H1 (cell line): ENCODE measurements around the gene MCM3AP. TPM values are rescaled to one million over a fixed set of nuclear protein-coding genes. Genes with fewer than 3 reads are reported as not detected.

Experiments used
- CTCF ChIA-PET: fragments of 300-600 bp; sonication (Branson Sonifier 250); formaldehyde crosslinking; loops from one replicate; lab custom pipeline; 2021; ENCODE audit not compliant: partially characterized antibody; lab: Charles Lee
- POLR2A ChIA-PET: fragments of 300-600 bp; sonication (Branson Sonifier 250); formaldehyde crosslinking; loops from one replicate; lab custom pipeline; 2021; ENCODE audit warnings: inconsistent platforms; ENCODE audit not compliant: partially characterized antibody; lab: Charles Lee
- DNase-seq, 2 experiments: peaks; one replicate each; pipeline versions ENCODE4 v3.0.0 to v3.0.0-alpha.2; 2010 to 2022; ENCODE audit warnings: low spot score in 2 of 2, low read depth in 1 of 2, mixed read lengths in 1 of 2
- FAIRE-seq: peaks from 2 replicates; lab custom pipeline; 2011; peaks lifted over from hg19 to GRCh38; lab: Jason Lieb, UNC
- H2AFZ ChIP-seq: 2 replicates; pipeline ENCODE4 v1.8.1; 2012; ENCODE audit warnings: low read length, inconsistent platforms
- H2AK5ac ChIP-seq: 2 replicates; pipeline ENCODE4 v1.6.1; 2013; ENCODE audit warnings: low read depth, low read length
- H2BK120ac ChIP-seq: replicated peaks from 2 replicates; pipeline ENCODE3; 2013; ENCODE audit warnings: low read depth, low read length, inconsistent platforms
- H2BK12ac ChIP-seq: 2 replicates; pipeline ENCODE4 v1.6.1; 2013; ENCODE audit warnings: low read depth, low read length
- H2BK15ac ChIP-seq: 2 replicates; pipeline ENCODE4 v1.6.1; 2013; ENCODE audit warnings: low read length
- H2BK20ac ChIP-seq: 2 replicates; pipeline ENCODE4 v1.6.1; 2013; ENCODE audit warnings: low read length
- H2BK5ac ChIP-seq: 2 replicates; pipeline ENCODE4 v1.6.1; 2013; ENCODE audit warnings: low read depth, low read length
- H3K14ac ChIP-seq: 2 replicates; pipeline ENCODE4 v1.6.1; 2013; ENCODE audit warnings: inconsistent platforms; ENCODE audit not compliant: insufficient read length
- H3K18ac ChIP-seq: 2 replicates; pipeline ENCODE4 v1.6.1; 2013; ENCODE audit warnings: low read length; ENCODE audit errors: extremely low read depth
- H3K23ac ChIP-seq: 2 replicates; pipeline ENCODE4 v1.6.1; 2013; ENCODE audit warnings: inconsistent platforms; ENCODE audit not compliant: insufficient read length
- H3K23me2 ChIP-seq: 2 replicates; pipeline ENCODE4 v1.6.1; 2013; ENCODE audit warnings: low read depth, low read length
- H3K27ac ChIP-seq: 2 replicates; pipeline ENCODE4 v1.6.1; 2011; ENCODE audit warnings: low read depth, low read length, inconsistent platforms
- H3K27me3 ChIP-seq, 4 experiments: replicated peaks in 1 of 4; 1 replicate in 1 of 4; 2 replicates in 3 of 4; pipeline versions ENCODE4 v1.6.1 to v1.8.1; 2011 to 2013; ENCODE audit warnings: low read length in 3 of 4, mild to moderate bottlenecking in 3 of 4, inconsistent platforms in 2 of 4, mixed read lengths in 2 of 4, moderate library complexity in 1 of 4; ENCODE audit not compliant: control insufficient read depth in 3 of 4, insufficient read depth in 3 of 4; ENCODE audit errors: extremely low read depth in 1 of 4
- H3K36me3 ChIP-seq, 4 experiments: 2 replicates each; pipeline versions ENCODE4 v1.6.1 to v1.8.1; 2011 to 2013; ENCODE audit warnings: mild to moderate bottlenecking in 4 of 4, low read length in 3 of 4, moderate library complexity in 2 of 4, control low read depth in 1 of 4, inconsistent platforms in 1 of 4; ENCODE audit not compliant: insufficient read depth in 4 of 4, control insufficient read depth in 2 of 4
- H3K4ac ChIP-seq: replicated peaks from 2 replicates; pipeline ENCODE3; 2013; ENCODE audit warnings: low read length, low read depth, mixed read lengths, inconsistent platforms; ENCODE audit not compliant: insufficient read length
- H3K4me1 ChIP-seq, 4 experiments: replicated peaks in 1 of 4; 1 replicate in 1 of 4; 2 replicates in 3 of 4; pipeline versions ENCODE4 v1.6.1 to v1.8.1; 2011 to 2013; ENCODE audit warnings: low read length in 3 of 4, inconsistent platforms in 2 of 4, mixed read lengths in 1 of 4; ENCODE audit not compliant: insufficient read depth in 4 of 4, control insufficient read depth in 3 of 4
- H3K4me2 ChIP-seq, 2 experiments: 2 replicates each; pipeline versions ENCODE4 v1.6.1 to v1.8.1; 2011 to 2013; ENCODE audit warnings: low read depth in 2 of 2, low read length in 2 of 2, control low read depth in 1 of 2, inconsistent platforms in 1 of 2, mild to moderate bottlenecking in 1 of 2; ENCODE audit not compliant: insufficient read depth in 1 of 2
- H3K4me3 ChIP-seq, 4 experiments: fragments of 200-600, 300-600 bp in 1 of 4; sonication (generic), shearing (Covaris generic), sonication (Bioruptor Twin) in 1 of 4; 2 replicates each; pipeline versions ENCODE4 v1.5.1 to v1.8.1; 2011 to 2016; ENCODE audit warnings: low read length in 4 of 4, low read depth in 3 of 4, control low read depth in 2 of 4, inconsistent platforms in 2 of 4, mild to moderate bottlenecking in 2 of 4, mixed read lengths in 1 of 4, moderate library complexity in 1 of 4; ENCODE audit not compliant: insufficient read depth in 2 of 4; ENCODE audit errors: extremely low read depth in 1 of 4
- H3K56ac ChIP-seq: replicated peaks from 2 replicates; pipeline ENCODE3; 2013; ENCODE audit warnings: low read depth, mild to moderate bottlenecking, mixed read lengths, low read length, inconsistent platforms; ENCODE audit not compliant: insufficient read length
- H3K79me1 ChIP-seq: 2 replicates; pipeline ENCODE4 v1.6.1; 2013; ENCODE audit warnings: low read depth, low read length, control low read depth
- H3K79me2 ChIP-seq, 2 experiments: 2 replicates each; pipeline versions ENCODE4 v1.6.1 to v1.8.1; 2012 to 2013; ENCODE audit warnings: low read length in 2 of 2, mild to moderate bottlenecking in 2 of 2, inconsistent platforms in 1 of 2; ENCODE audit not compliant: insufficient read depth in 2 of 2, control insufficient read depth in 1 of 2
- H3K9ac ChIP-seq, 4 experiments: replicated peaks in 1 of 4; 1 replicate in 1 of 4; 2 replicates in 3 of 4; pipeline versions ENCODE4 v1.6.1 to v1.8.1; 2011 to 2013; ENCODE audit warnings: low read depth in 3 of 4, low read length in 3 of 4, control low read depth in 2 of 4, mild to moderate bottlenecking in 2 of 4, moderate library complexity in 2 of 4, inconsistent platforms in 1 of 4; ENCODE audit errors: extremely low read depth in 1 of 4
- H3K9me3 ChIP-seq, 2 experiments: 2 replicates each; pipeline versions ENCODE4 v1.6.1 to v1.8.1; 2012 to 2013; ENCODE audit warnings: mild to moderate bottlenecking in 2 of 2, moderate library complexity in 2 of 2, control low read depth in 1 of 2, inconsistent platforms in 1 of 2, low read depth in 1 of 2, low read length in 1 of 2, mixed read lengths in 1 of 2; ENCODE audit not compliant: insufficient read depth in 2 of 2
- H4K20me1 ChIP-seq, 2 experiments: replicated peaks in 1 of 2; 2 replicates each; pipeline versions ENCODE3 to v1.8.1; 2011 to 2013; ENCODE audit warnings: inconsistent platforms in 2 of 2, low read length in 2 of 2, mild to moderate bottlenecking in 1 of 2; ENCODE audit not compliant: insufficient read depth in 2 of 2, control insufficient read depth in 1 of 2
- H4K5ac ChIP-seq: 2 replicates; pipeline ENCODE4 v1.6.1; 2013; ENCODE audit warnings: low read length, low read depth, mixed read lengths, inconsistent platforms; ENCODE audit not compliant: insufficient read length
- H4K8ac ChIP-seq: 2 replicates; pipeline ENCODE4 v1.8.0; 2013; ENCODE audit warnings: mild to moderate bottlenecking, moderate library complexity, low read length, inconsistent platforms; ENCODE audit not compliant: insufficient read depth; ENCODE audit errors: extremely low read depth
- H4K91ac ChIP-seq: replicated peaks from 2 replicates; pipeline ENCODE3; 2013; ENCODE audit warnings: low read length, mixed read lengths, inconsistent platforms; ENCODE audit not compliant: insufficient read length
- E2F6 ChIP-seq: IDR thresholded peaks from 2 replicates; pipeline ENCODE4 v1.6.1; 2012; ENCODE audit warnings: inconsistent platforms
- POLR2A ChIP-seq, 2 experiments: IDR thresholded peaks; 1 replicate in 1 of 2; 2 replicates in 1 of 2; pipeline ENCODE4 v1.6.1; 2011; ENCODE audit warnings: low read depth in 2 of 2, low read length in 2 of 2, mild to moderate bottlenecking in 2 of 2; ENCODE audit errors: control extremely low read depth in 1 of 2
- SAP30 ChIP-seq: fragments of 300-600 bp; sonication (generic); IDR thresholded peaks from 2 replicates; pipeline ENCODE4 v1.7.1; 2012; ENCODE audit warnings: low read length, moderate library complexity, mild to moderate bottlenecking, inconsistent platforms; ENCODE audit not compliant: insufficient read depth, insufficient replicate concordance
- TAF7 ChIP-seq: optimal IDR thresholded peaks from 2 replicates; pipeline ENCODE3; 2011; ENCODE audit warnings: low read depth, mild to moderate bottlenecking, inconsistent platforms, low read length, moderate library complexity, borderline replicate concordance
- ZNF274 ChIP-seq: IDR thresholded peaks from 2 replicates; pipeline ENCODE4 v1.7.0; 2012; ENCODE audit warnings: low read length, borderline replicate concordance; ENCODE audit errors: extremely low read depth
- WGBS, 2 experiments: shearing (Covaris generic) in 1 of 2; methylation state at CpG; one replicate each; pipeline versions ENCODE4 v1.1.6 to v1.1.7; 2013 to 2015; ENCODE audit warnings: low lambda C conversion rate in 2 of 2, mixed read lengths in 2 of 2, inconsistent platforms in 1 of 2, low coverage in 1 of 2, missing lambda C conversion rate in 1 of 2; ENCODE audit not compliant: insufficient replicate concordance in 2 of 2, insufficient coverage in 1 of 2, insufficient read length in 1 of 2; ENCODE audit errors: extremely low coverage in 1 of 2, missing lambda C conversion rate in 1 of 2; 5-methylcytosine and 5-hydroxymethylcytosine counted together
- polyA plus RNA-seq, 7 experiments: library from polyadenylated mRNA; depleted of rRNA in 3 of 7; stranded (reverse) in 5 of 7; unstranded in 2 of 7; fragments of >200 nt in 5 of 7; fragments of 200-250 nt in 2 of 7; gene quantifications; 1 replicate in 5 of 7; 2 replicates in 1 of 7; 4 replicates in 1 of 7; pipeline versions ENCODE4 v1.2.1 to v1.2.3, GENCODE V29; 2011 to 2013; ENCODE audit warnings: missing spikeins in 2 of 7, mixed read lengths in 2 of 7
- total RNA-seq: library from RNA; stranded (reverse); fragmentation: NEBNext Ultra II Directional; extraction: Animal tissue kit (Norgen Biotek cat#: 25700); gene quantifications from 2 replicates; pipeline ENCODE4 v1.2.1, GENCODE V29; 2021

MCM3AP gene
- total and polyA plus RNA-seq, 2 of the 8 experiments (the other 6 are each of a cell fraction or from before 2014, with no cell fraction given), result 37.2 to 119 TPM

DNA sequence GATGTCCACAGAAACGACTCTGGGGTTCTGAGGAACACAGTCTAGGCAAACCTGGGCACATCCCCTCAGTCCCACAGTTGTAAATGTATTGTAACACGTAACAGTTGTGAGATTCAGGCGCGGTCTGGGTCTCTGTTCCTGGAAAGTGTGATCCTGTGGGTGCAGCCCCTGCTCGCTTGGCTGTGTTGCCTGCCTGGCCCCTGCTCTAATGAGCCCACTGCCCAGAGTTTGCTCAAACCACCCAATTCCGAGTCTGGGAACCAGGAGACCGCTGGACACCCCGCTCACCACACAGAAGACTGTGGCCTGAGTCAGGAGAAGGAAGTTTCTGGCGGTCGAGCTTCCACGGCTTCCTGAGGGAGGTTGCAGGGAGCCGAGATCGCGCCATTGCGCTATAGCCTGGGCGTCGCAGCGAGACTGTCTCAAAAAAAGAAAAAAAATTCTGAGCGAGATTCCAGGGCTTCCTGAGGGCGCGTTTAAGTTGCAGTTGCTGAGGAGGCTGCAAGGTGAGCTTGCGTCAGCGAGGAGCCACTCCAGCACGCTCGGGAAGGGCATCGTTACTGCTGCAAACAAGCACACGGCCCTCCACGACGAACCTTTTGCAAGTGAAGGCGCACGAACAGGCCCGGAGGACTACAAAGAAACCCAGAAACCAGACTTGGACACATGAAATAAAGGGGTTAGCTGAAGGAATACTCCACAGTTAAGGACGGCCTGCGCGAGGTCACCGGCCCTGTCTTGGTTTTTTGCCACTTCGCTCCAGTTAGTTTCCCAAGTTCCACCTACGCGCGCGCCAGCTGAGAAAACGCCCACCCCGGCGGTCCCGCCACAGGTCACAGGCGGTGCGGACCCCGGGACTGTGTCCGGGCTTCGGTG lies 37.2 kb upstream of the MCM3AP start:
- Histone ChIP-seq H2BK20ac (no peak overlapping the region), H2AFZ (no peak overlapping the region), H3K9ac (peak overlapping the region; percentile 79 to 98 (median 91)), H3K4me1 (peaks cover 0 to 18% (median 14%) of the 10 kb centered on the region in 4 experiments; a peak in 6 of 7 replicates), H2BK5ac (peak overlapping the region; percentile 81), H2BK15ac (no peak overlapping the region), H3K27ac (peak overlapping the region; percentile 81), H3K79me2 (peaks cover 11 to 52% of the 10 kb centered on the region in 2 experiments), H3K23ac (no peak overlapping the region), H3K18ac (no peak overlapping the region; the same call in 1 of the 2 replicates), H2BK120ac (no peak overlapping the region), H3K4ac (no peak overlapping the region), H3K4me2 (peak overlapping the region; percentile 78 to 97), H4K8ac (peak overlapping the region; percentile 94; the same call in 1 of the 2 replicates), H3K56ac (peak overlapping the region; percentile 81), H3K4me3 (peak overlapping the region; percentile 92 to 96 (median 94)), H3K27me3 (no peaks in the 10 kb centered on the region), H4K5ac (no peak overlapping the region), H3K36me3 (peaks cover 0 to 3% (median 2%) of the 10 kb centered on the region in 4 experiments; a peak in 3 of 8 replicates), H3K23me2 (peaks cover 14% of the 10 kb centered on the region), H4K20me1 (peaks cover 7 to 24% of the 10 kb centered on the region in 2 experiments), H4K91ac (peak overlapping the region; percentile 8), H3K9me3 (no peaks in the 10 kb centered on the region), H3K79me1 (peaks cover 17% of the 10 kb centered on the region), H2AK5ac (no peak overlapping the region; the same call in 1 of the 2 replicates), H2BK12ac (no peak overlapping the region), H3K14ac (no peak overlapping the region)
- ChIA-PET POLR2A (interaction anchor here (0.7 to 2.7 kb wide), 16 partner anchors 9 to 235 kb away, joined by 3 to 17 read pairs (median 4); partner anchors contain the start of genes MCM3AP and YBEY), CTCF (interaction anchor here (0.8 to 1.2 kb wide), 2 partner anchors 10 to 351 kb away, joined by 3 read pairs; no protein-coding TSS in a partner anchor)
- 9% methylated on average over 50 of the region's 50 CpGs; no CpG with 5 or more reads in 1 of the 2 experiments for WGBS, 2 experiments
- DNase-seq (peak in 1 of 2 experiments; percentile 45), FAIRE-seq (no peak)
- no peak for TF ChIP-seq ZNF274
- peak; percentile 30 for TF ChIP-seq SAP30
- TF ChIP-seq TAF7, result peak; percentile 20
- TF ChIP-seq POLR2A (IDR thresholded peaks at IDR 0.05; ENCODE audit: control extremely low read depth in 1 of 2, low read depth in 2 of 2, low read length in 2 of 2), result 0 out of 3 replicates have a peak, but pooled peaks of 1 of the 2 experiments have one; percentile 22
- 0 out of 2 replicates have a peak, but pooled peaks have one; percentile 0 for TF ChIP-seq E2F6
